GM19372 (cell line): ENCODE results near the gene NPHS1.
"Not testable (repeated sequence)": the region's sequence is repeated elsewhere in the genome, so short reads cannot be mapped to it uniquely, and the experiment has no call there.

Experiments
- ATAC-seq: cut with Tn5 transposase; IDR thresholded peaks from one replicate; pipeline ENCODE4 v1.9.1; 2021; ENCODE audit warnings: mild to moderate bottlenecking, low read depth, moderate library complexity; ENCODE audit not compliant: unreplicated experiment

Gene NPHS1, protein sequence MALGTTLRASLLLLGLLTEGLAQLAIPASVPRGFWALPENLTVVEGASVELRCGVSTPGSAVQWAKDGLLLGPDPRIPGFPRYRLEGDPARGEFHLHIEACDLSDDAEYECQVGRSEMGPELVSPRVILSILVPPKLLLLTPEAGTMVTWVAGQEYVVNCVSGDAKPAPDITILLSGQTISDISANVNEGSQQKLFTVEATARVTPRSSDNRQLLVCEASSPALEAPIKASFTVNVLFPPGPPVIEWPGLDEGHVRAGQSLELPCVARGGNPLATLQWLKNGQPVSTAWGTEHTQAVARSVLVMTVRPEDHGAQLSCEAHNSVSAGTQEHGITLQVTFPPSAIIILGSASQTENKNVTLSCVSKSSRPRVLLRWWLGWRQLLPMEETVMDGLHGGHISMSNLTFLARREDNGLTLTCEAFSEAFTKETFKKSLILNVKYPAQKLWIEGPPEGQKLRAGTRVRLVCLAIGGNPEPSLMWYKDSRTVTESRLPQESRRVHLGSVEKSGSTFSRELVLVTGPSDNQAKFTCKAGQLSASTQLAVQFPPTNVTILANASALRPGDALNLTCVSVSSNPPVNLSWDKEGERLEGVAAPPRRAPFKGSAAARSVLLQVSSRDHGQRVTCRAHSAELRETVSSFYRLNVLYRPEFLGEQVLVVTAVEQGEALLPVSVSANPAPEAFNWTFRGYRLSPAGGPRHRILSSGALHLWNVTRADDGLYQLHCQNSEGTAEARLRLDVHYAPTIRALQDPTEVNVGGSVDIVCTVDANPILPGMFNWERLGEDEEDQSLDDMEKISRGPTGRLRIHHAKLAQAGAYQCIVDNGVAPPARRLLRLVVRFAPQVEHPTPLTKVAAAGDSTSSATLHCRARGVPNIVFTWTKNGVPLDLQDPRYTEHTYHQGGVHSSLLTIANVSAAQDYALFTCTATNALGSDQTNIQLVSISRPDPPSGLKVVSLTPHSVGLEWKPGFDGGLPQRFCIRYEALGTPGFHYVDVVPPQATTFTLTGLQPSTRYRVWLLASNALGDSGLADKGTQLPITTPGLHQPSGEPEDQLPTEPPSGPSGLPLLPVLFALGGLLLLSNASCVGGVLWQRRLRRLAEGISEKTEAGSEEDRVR (N-terminal part only)

DNA sequence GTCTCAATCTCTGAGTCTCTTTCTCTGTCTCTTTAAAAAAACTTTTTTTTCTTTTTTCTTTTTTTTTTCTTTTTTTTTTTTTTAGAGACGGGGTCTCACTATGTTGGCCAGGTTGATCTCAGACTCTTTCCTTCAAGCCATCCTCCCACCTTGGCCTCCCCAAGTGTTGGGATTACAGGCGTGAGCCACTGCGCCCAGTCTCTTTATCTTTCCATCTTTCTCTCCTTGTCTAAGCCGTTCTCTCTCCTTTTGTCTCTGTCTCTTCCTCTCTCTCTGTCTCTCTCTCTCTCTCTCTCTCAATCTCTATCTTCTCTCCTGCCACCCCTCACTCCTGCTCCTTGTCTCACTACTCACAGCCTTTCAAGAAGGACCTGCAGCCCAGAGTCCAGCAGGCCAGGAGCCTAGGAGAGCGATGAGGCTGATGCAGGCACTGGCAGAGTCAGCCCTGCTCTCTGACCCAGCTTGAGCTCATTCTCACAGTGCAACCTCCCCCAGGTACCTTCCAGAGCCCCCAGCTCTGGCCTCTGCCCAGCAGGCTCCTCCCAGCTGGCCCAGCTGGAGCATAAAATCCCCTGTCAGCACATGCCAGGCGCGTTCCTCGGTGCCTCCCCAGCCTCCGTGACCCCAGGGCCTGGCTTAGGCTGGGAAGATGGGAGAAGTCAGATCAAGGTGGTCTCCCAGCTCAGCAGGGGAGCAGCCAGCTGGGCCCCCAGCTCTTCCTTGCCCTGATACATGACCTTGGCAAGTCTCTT lies at the start of gene NPHS1:
TSS of gene NPHS1 (minus strand) at position 476 of the 752 bp plus-strand sequence. CDS start 667 bp downstream, outside the sequence.
- ATAC-seq, result no peak

DNA sequence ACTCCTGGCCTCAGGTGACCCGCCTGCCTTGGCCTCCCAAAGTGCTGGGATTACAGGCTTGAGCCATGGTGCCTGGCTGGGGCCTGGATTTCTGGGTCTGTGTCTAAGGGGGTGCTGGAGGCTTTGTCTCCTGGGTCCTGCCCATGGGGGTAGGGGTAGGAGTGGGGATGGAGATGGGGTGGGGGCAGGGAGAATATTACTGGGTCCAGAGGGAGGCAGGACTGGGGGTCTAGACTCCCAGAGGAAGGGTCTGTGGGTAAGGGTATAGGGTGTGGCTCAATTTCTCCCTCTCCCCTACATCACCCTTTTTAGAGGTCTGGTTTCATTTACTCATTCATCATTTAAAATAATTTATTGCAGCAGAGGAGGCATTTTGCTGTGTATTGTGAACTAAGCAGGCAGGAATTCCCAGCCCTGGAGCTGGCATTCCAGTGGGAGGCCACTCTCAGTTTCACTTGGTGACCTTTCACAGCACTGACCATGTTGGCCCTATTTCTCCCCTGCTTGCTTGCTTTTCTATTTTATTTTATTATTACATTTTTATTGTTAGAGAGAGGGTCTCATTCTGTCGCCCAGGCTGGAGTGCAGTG lies 48.8 kb upstream of the NPHS1 start:
- no peak for ATAC-seq

DNA sequence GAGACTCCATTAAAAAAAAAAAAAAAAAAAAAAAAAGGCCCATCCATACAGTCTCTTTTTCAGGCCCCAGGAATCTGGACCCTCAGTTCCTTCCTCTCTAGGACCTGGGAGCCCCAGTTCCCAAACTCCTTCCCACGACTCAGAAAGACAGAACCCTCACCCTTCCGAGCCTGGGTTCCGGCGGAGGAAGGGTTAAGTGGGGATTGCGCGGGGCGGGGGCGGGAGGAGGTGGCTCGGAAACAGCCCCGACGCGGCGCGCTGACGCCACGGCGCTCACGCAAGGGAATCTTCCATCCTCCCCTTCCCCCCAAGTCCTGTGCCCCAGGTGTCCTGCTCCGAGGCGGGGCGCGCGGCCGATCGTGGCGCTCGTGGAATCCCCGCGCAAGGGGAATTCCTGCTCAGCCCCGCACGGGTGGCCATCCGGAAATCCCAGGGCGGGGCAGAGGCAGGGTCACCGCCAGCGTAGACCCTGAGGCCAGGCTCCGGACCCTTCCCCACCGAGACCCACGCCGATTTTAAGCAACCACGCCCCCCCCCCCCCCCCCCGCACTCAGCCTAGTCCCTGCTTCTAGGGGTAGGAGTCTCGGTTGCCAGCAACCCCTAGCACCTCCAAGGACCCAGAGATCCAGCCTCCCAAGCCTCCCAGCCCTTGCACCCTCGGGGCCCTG lies 47.4 kb upstream of the NPHS1 start:
- peak; percentile 41 for ATAC-seq

DNA sequence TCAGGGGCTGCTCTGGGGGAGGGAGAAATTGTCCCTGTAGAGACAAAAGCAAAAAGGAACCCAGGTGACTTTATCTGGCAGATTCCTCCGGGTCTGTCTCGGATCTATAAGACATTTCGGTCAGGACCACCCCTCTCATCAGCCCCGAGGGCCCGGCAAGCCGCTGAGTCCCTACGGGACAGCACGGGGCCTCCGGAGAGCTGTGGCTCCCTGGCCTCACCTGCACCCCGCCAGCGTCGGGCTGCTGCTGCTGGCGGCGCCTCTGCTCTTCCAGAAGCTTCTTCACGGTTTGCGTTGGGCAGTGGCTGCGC lies 46.1 kb upstream of the NPHS1 start:
- ATAC-seq, result no peak

DNA sequence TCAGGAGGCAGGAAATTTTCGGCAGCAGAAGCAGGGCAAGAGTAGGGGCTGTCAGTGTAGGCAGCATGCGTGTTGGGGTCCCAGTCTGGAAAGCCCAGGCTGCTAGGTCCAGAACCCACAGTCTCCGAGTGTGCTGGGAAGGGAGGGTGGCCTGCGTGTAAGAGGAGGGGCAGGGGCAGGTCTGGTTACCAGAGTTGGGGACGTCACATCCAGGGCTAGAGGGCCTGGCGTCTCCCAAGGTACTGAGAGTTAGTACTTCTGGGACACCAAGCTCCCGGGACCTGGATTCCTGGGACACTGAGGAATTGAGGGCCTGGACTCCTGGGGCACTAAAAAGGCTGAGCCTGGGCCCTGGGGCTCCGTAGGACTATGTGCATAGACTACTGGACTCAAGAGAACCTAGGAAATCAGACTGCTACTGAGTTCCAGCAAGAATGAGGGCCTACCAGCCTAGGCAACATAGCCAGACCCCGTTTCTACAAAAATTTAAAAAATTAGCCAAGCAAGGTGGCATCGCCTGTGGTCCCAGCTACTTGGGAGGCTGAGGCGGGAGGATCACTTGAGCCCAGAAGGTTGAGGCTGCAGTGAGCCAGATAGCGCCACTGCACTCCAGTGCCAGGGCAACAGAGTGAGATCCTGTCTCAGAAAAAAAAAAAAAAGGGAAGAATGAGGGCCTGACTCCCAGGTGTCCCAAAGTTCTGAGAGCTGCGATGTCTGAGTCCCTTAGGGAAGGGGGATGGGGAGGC lies 45.6 kb upstream of the NPHS1 start:
- no peak for ATAC-seq

DNA sequence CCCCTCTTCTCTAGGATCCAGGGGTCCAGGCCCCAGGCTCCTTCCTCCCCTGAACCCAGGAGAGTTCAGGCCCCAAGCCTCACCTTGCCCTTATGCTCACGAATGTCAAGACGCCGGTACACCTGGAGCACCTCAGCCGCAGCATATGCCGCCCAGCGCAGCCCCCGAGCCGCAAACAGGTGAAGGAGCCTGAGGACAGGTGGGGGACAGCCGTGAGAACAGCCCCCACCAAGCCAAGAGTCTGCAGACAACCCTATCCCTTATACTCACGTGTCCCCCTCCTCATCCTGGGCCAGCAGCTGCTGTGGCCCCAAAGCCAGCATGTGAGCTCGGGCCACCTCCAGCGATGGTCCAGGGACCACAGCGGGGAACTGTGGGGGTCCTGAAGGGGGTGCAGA lies 44.3 kb upstream of the NPHS1 start:
- ATAC-seq, result no peak

DNA sequence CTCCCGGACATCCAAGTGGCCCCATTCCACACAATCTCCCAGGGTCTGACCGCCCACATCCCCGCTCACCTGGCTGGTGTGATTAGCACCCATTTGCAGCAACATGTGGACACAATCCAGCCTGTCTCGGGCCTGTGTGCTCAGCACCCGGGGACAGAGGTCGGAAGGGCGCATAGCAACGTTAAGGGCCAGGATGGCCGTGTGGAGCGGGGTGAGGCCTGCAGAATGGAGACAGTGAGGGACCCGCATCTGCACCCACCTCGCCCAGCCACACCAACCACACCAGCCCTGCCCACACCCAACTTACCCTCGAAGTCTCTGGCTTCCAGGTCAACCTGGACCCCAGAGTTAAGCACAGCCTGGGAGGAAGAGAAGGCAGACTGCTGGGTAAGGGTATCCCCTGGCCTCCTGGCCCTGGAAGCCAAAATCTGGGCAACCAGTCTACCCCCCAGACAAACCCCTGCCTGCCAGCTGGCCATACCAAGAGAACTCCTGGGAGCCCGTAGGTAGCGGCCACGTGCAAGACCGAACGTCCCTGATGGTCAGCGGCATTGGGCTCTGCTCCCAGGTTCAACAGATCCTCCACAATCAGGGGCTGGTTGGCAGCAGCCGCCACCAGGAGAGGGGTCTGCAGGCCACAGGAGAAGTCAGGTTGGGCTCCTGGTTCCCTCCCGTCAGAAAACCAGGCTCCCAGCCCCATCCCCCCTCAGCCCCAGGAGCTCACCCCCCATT lies 43.8 kb upstream of the NPHS1 start:
- no peak for ATAC-seq

DNA sequence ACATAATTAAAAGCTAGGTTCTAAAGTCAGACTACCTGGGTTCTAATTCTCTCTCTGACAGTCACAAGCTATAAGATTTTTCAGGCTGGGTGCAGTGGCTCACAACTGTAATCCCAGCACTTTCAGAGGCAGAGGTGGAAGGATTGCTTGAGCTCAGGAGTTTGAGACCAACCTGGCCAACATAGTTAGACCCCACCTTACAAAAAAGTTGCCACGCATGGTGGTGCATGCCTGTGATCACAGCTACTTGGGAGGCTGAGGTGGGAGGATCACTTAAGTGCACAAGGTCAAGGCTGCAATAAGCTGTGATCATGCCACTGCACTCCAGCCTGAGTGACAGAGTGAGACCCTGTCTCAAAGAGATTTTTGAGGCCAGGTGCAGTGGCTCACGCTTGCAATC lies 42.0 kb upstream of the NPHS1 start:
- ATAC-seq, result no peak

DNA sequence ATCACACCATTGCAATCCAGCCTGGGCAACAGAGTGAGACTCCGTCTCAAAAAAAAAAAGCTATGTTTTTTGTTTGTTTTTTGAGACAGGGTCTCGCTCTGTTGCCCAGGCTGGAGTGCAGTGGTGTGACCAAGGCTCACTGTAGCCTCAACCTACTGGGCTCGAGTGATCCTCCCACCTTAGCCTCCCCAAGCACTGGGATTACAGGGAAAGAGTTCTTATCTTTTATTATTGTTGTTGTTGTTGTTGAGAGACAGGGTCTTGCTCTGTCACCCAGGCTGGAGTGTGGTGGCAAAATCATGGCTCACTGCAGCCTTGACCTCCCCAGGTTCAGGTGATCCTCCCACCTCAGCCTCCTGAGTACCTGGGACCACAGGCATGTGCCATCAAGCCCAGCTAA lies 39.5 kb upstream of the NPHS1 start:
- not testable (repeated sequence) for ATAC-seq

DNA sequence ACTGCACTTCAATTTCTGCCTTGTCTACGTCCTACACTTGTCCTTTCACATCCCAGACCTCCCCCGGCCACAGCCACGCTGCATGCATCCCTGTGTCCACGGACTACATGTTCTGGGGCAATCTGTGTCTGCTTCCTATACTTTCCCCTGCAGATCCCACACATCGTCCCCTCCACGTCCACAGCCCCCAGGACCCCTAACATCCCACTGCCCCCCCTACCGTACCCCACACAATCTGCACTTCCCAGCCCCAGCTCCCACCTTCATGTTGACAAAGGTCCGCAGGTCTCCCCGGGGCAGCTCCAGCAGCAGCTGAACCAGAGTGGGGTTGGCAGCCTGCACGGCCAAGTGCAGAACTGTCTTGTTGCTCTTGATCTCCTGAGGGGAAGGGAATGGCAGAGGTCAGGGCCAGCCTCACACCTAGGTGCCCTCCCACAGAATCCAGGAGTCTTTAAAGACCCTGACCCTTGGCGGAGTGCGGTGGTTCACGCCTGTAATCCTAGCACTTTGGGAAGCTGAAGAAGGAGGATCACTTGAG lies 37.9 kb upstream of the NPHS1 start:
- no peak for ATAC-seq

DNA sequence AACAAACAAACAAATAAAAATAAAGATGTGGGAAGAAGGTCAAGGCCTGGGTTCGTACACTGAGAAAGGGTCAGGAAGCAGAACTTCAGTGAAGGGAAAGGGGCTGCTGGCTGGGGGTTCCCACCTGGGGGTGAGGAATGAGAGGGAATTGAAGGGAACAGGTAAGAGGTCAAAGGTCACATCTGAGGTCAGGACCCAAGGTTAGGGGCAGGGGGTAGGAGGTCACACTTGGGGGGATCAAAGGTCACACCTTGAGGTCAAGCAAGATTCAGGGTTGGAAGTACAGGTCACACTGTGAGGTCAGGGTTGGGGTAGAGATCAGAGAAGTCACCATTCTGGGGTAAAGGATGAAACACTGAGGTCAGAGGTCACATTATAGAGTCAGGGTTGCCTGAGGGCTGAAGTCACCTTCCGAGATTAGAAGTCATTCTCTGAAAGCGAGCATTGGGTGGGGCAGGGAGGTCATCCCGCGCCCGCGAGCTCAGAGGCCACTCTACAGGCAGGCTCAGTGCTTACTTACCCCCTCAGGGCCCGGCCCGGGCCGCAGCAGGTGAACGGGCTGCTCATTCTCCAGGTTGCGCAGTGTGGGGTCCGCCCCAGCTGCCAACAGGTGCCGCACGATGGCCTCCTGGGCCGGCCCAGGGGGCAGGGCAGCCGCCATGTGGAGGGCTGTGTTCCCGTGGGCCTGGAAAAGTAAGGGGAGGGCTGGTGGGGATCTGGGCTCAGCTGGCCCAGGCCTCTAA lies 37.2 kb upstream of the NPHS1 start:
- no peak for ATAC-seq

DNA sequence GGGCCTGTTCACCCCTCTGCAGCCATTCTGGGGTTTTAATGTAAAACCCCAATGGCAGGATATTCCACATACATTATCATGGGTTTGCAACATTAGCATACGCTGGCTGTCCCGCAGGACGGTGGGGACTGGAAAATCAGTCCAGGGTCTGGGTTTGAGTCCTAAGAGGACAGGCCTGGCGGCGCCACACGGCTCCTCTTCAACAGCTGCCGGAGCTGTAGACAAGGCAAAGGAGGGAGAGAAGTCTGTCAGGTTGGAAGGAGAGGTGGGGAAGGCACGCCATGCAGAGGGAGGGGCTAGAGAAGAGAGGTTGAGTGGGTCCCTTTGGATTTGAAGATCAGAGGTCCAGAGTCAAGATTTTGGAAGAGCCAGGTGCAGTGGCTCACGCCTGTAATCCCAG lies 36.1 kb upstream of the NPHS1 start:
- ATAC-seq, result no peak

DNA sequence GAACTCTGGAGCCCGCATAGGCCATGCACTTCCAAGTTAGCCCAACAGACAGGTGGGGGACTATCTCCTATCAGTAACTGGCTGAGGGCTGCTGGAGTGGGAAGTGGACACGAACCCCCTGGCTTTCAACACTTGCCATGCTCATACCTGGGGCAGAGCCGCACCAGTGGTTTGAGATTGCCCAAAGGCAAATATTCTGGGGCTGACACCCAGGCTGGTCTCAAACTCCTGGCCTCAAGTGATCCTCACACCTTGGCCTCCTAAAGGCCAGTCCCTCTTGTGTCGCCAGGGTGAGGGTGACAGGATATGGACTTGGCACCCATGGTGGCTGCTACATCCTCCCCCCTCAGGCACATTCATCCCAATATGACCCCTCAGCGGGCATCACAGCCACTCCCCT lies 34.9 kb upstream of the NPHS1 start:
- ATAC-seq, result no peak

DNA sequence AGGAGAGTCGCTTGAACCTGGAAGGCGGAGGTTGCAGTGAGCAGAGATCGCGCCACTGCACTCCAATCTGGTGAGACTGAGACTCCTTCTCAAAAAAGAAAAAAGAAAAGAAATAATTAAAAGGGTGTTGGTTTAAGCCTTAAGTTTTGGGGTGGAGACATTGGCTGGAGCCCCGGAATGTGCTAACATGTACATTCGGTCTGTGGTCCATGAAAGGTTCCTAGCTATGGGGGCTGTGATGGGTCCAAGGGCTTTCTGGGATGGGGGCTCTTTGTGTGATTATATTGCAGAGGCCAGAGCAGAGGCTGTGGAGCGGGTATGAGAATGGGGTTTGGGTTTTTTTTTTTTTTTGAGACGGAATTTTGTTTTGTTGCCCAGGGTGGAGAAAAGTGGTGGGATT lies 33.6 kb upstream of the NPHS1 start:
- ATAC-seq, result no peak

DNA sequence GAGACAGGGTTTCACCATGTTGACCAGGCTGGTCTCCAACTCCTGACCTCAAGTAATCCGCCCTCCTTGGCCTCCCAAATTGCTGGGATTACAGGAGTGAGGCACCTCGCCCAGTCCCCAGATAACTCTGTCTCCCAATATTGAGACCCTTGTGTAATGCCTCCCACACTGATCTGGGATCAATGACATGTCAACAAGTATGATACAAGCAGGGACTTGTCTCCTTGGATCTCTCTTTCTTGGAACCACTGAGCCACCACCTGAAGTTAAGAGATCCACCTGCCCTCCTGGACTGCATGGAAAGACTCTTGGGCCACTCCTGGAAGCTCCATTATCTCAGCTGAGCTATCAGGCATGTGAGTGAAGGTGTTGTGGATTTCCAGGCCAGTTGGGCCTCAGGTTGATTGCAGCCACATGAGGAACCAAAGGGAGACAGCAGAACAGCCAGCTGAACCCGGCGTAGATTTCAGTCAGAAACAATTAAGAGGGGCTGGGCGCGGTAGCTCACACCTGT lies 33.0 kb upstream of the NPHS1 start:
- no peak for ATAC-seq

DNA sequence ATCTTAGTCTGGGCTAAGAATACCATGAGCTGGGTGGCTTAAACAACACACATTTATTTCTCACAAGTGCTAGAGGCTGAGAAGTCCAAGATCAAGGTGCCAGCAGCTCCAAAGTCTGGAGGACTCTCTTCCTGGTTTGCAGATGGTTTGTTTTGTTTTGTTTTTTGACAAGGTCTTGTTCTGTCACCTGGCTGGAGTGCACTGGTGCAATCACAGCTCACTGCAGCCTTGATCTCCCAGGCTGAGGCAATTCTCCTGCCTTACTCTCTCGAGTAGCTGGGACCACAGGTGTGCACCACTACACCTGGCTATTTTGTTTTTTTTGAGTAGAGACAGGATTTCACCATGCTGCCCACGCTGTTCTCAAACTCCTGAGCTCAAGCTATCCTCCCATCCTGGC lies 31.6 kb upstream of the NPHS1 start:
- no peak for ATAC-seq

DNA sequence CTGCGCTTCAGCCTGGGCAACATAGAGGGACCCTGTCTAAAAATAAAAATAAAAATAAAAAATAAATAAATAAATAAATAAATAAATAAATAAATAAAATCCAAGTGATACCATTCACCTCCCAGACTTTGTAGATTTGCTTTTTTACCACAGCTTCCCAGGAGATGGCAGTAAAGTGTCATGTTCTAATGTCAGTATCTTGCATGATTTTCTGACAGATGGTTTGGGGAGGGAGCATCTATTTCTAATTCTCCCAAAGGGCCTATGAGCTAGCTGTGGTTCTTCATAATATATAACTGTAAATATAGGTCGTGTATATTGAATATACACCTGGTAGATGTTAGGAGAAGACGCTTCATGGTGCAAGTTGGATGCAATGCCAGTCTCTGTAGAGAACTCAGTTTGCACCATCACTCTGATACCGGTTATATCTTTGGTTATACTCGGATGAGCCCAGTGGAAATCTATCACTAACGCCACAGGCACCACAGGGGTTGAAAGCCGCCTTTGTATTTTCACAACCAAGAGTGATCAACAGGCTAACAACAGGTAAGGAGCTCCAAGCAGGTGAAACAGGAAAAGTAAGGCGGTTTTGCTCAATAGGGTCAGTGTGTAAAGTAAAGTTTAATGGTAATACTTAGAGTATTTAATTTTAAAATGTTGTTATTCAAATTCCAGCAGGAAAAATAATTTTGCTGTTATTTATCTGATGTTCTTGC lies 30.0 kb upstream of the NPHS1 start:
- no peak for ATAC-seq
